Fibroblast of villous mesenchyme (primary cell): Measurements from ENCODE around the gene PDGFA. TPM values are rescaled to one million over a fixed set of nuclear protein-coding genes. Genes with fewer than 3 reads are reported as not detected.

Experiments used
- DNase-seq: peaks from one replicate; pipeline ENCODE4 v3.0.0-alpha.2; 2010; ENCODE audit warnings: low read depth
- H3K4me3 ChIP-seq: 2 replicates; pipeline ENCODE4 v1.5.1; 2011; ENCODE audit warnings: low read depth, mild to moderate bottlenecking, low read length
- total RNA-seq: library from RNA; depleted of rRNA; stranded (reverse); fragments of >200 nt; gene quantifications from 2 replicates; pipeline ENCODE4 v1.2.3, GENCODE V29; 2012
- TF ChIP-seq, protein P1 (sequence below): IDR thresholded peaks from 2 replicates; pipeline ENCODE4 v1.5.1; 2012; ENCODE audit warnings: low read depth, mild to moderate bottlenecking, low read length; ENCODE audit not compliant: insufficient read depth

The PDGFA gene
- total RNA-seq, 1 donor: 43.2 TPM

DNA sequence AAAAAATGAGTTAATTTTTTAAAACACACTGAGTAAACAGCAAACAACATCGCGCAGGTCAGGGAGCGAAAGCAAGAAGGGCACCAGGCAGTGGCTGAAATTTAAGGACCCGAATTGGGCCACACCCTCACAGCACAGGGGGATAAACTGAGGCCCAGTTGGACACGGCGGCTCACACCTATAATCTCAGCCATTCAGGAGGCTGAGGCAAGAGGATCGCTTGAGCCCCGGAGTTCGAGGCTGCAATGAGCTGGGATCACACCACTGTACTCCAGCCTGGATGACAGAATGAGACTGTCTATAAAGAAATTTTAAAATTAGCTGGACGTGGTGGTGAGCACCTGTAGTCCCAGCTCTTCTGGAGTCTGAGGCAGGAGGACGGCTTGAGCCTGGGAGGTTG is 69.6 kb downstream of the PDGFA start:
- TF ChIP-seq, protein P1, sequence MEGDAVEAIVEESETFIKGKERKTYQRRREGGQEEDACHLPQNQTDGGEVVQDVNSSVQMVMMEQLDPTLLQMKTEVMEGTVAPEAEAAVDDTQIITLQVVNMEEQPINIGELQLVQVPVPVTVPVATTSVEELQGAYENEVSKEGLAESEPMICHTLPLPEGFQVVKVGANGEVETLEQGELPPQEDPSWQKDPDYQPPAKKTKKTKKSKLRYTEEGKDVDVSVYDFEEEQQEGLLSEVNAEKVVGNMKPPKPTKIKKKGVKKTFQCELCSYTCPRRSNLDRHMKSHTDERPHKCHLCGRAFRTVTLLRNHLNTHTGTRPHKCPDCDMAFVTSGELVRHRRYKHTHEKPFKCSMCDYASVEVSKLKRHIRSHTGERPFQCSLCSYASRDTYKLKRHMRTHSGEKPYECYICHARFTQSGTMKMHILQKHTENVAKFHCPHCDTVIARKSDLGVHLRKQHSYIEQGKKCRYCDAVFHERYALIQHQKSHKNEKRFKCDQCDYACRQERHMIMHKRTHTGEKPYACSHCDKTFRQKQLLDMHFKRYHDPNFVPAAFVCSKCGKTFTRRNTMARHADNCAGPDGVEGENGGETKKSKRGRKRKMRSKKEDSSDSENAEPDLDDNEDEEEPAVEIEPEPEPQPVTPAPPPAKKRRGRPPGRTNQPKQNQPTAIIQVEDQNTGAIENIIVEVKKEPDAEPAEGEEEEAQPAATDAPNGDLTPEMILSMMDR: no peak
- no peak for DNase-seq
- no peak overlapping the region for H3K4me3 ChIP-seq

DNA sequence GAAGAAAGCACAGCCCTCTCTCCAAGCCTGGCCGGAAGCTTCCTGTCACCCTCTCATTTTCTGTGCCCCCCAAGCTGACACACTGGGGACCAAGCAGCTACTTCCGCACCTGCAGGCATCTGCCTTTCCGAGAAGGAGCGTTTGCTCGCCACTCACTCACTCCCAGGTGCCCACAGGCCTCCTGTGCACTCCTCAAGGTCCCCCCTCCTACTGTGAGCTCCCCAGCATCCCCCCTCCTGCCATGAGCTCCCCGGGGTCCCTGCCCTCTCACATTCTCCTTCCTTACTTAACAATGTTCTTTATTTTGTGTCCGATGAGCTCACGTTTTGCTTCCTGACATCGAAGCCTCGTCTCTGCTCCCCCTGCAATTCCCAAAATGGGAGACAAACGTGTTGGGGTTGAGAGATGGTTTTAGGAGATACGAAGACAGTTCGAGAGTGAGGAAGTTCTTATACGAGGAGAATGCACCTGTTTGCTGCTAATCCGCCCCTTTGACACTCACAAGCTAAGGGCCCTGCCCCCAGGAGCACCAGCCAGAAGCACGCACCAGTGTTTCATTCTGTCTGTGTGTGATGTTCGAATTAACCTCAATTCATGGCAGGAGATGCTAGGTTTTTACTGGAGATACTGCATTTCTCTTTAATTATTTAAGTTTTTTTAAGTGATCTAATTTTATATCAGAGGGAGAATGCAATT is 70.2 kb downstream of the PDGFA start:
- no peak overlapping the region for H3K4me3 ChIP-seq
- TF ChIP-seq, protein P1: no peak
- no peak for DNase-seq

DNA sequence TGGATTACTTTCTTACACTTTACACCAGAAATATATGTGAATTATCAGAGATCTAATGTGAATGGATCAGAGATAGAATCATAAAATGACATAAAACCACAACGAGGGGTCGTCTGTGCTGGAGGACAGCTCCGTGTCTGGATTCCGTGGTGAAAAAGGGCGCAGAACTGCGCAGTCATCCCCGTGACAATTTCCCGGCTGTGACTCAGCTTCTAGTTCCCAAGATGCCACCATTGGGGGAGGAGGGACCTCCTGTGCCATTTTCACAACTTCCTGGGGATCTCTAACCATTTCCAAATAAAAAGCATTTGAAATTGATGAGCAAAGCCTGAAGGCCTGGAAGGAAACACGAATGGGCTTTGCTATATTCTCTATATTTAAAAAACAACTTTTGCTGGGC is 72.1 kb downstream of the PDGFA start:
- TF ChIP-seq, protein P1: no peak
- no peak overlapping the region for H3K4me3 ChIP-seq
- DNase-seq: no peak

Other genes starting within 250 kb of the PDGFA start
- not detected in 2 replicates for gene FOXL3, start 229.7 kb downstream of the PDGFA start, total RNA-seq
- 30.0 and 32.8 TPM in 2 replicates for gene DNAAF5, start 206.9 kb upstream of the PDGFA start, total RNA-seq
- gene PRKAR1B, start 207.4 kb upstream of the PDGFA start, total RNA-seq: 16.4 and 23.8 TPM in 2 replicates